ENCODE data around the gene SH2D7. TPM values are rescaled to one million over a fixed set of nuclear protein-coding genes. Genes with fewer than 3 reads are reported as not detected.

The SH2D7 gene
- total and polyA plus RNA-seq, 3 donors from 2014 or later = 1.5 to 5.0 (median 2.2) TPM

GRCh38 chr15:78063217-78063616 lies 29.1 kb upstream of the SH2D7 start:
- H3K36me3 ChIP-seq (ENCODE audit: low read depth, missing control alignments) = no peaks in the 10 kb centered on the region
- H3K4me1 ChIP-seq = peaks cover 84% of the 10 kb centered on the region
- intact Hi-C loops (cut with DNase I; ENCODE audit: low total_unique reads) = loop anchor here (10.0 kb wide), 1 partner anchor 58 kb away; no protein-coding TSS in a partner anchor
- H3K27me3 ChIP-seq = no peaks in the 10 kb centered on the region
- peak overlapping the region; percentile 56 to 81 for H3K27ac ChIP-seq
- H3K4me3 ChIP-seq = no peak overlapping the region
- no peaks in the 10 kb centered on the region for H3K9me3 ChIP-seq
- no peak for DNase-seq
- TF ChIP-seq POLR2A (IDR thresholded peaks at IDR 0.05) (no peak), CTCF (IDR thresholded peaks at IDR 0.05) (no peak)

GRCh38 chr15:78063970-78064385 lies 28.4 kb upstream of the SH2D7 start:
- intact Hi-C loops (cut with DNase I; ENCODE audit: low total_unique reads) = loop anchor here (2.0 to 10.0 kb wide), 2 partner anchors 39 to 59 kb away; no protein-coding TSS in a partner anchor
- no peaks in the 10 kb centered on the region for H3K9me3 ChIP-seq
- H3K27me3 ChIP-seq = no peaks in the 10 kb centered on the region
- no peaks in the 10 kb centered on the region for H3K36me3 ChIP-seq (ENCODE audit: low read depth, missing control alignments)
- H3K27ac ChIP-seq = peak overlapping the region; percentile 56 to 81
- TF ChIP-seq CTCF (IDR thresholded peaks at IDR 0.05) (no peak), POLR2A (IDR thresholded peaks at IDR 0.05) (no peak)
- 66 to 71% methylated on average over 5 of the region's 5 CpGs for WGBS, 2 donors
- DNase-seq = no peak
- H3K4me3 ChIP-seq = no peak overlapping the region
- peaks cover 84% of the 10 kb centered on the region for H3K4me1 ChIP-seq

- Histone ChIP-seq H3K4me1 (peaks cover 83% of the 10 kb centered on the region), H3K36me3 (ENCODE audit: low read depth, missing control alignments) (no peaks in the 10 kb centered on the region), H3K4me3 (no peak overlapping the region), H3K27me3 (no peaks in the 10 kb centered on the region), H3K9me3 (no peaks in the 10 kb centered on the region), H3K27ac (peak overlapping the region; percentile 56 to 81)
- DNase-seq = no peak
- TF ChIP-seq POLR2A (IDR thresholded peaks at IDR 0.05) (no peak), CTCF (IDR thresholded peaks at IDR 0.05) (no peak)
- WGBS, 2 donors = 55 to 59% methylated on average over 2 of the region's 2 CpGs
- intact Hi-C loops (cut with DNase I; ENCODE audit: low total_unique reads) = loop anchor here (2.0 to 10.0 kb wide), 2 partner anchors 40 to 60 kb away; no protein-coding TSS in a partner anchor
These were observed 27.8 kb upstream of the SH2D7 start for GRCh38 chr15:78064544-78064943.

DNA sequence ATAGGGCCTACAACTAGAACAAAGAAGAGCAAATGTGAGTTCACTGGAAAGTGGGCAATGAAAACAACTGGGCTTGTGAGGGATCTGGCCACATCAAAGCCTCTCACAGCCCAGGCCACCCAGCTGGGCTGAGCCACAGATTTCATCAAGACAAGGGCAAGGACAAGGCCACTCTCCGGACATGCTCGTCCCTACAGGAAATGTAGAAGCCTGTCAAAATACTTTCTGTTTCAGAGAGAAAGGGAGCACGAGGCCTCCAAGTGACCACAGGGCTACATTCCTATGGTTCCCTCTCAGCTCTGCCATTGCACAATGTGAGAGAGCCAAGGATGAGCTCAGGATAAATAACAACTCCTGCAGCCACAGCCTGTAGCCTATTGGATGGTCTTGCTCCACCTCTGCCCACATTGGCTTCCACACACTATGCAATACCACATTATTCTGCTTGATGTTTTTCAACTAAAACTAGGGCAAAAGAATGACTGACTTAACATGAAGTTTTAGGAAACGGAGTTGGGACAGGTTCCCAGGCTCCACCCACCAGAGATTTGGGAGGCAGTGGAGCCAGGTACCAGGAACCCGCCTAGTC lies 27.0 kb upstream of the SH2D7 start:
- peaks cover 86% of the 10 kb centered on the region for H3K4me1 ChIP-seq
- no peak for TF ChIP-seq CTCF (IDR thresholded peaks at IDR 0.05)
- TF ChIP-seq POLR2A (IDR thresholded peaks at IDR 0.05) = no peak
- 37 to 38% methylated on average over 5 of the region's 5 CpGs for WGBS, 2 donors

More for the DNA sequence above, 27.0 kb upstream of the SH2D7 start:
- no peaks in the 10 kb centered on the region for H3K27me3 ChIP-seq
- intact Hi-C loops (cut with DNase I; ENCODE audit: low total_unique reads) = loop anchor here (2.0 to 10.0 kb wide), 2 partner anchors 41 to 61 kb away; no protein-coding TSS in a partner anchor
- H3K9me3 ChIP-seq = no peaks in the 10 kb centered on the region
- DNase-seq = peak; percentile 67
- peak overlapping the region; percentile 73 to 81 for H3K27ac ChIP-seq
- no peak overlapping the region for H3K4me3 ChIP-seq
- no peaks in the 10 kb centered on the region for H3K36me3 ChIP-seq (ENCODE audit: low read depth, missing control alignments)
